ENCODE results near the gene GRK3. TPM values are rescaled to one million over a fixed set of nuclear protein-coding genes. Genes with fewer than 3 reads are reported as not detected.
A peak's percentile ranks its signal among the peaks of the same experiment; 100 is the strongest.

Gene GRK3
- total RNA-seq, 3 donors from 2014 or later (not counting 1 experiment from before 2014, with no cell fraction given), result 2.2 to 7.2 (median 3.8) TPM

- H3K4me1 ChIP-seq (ENCODE audit: control insufficient read depth, insufficient read depth, low read length), result peaks cover 16% of the 10 kb centered on the region
- no peak for TF ChIP-seq CTCF (IDR thresholded peaks at IDR 0.05)
- intact Hi-C loops (cut with micrococcal nuclease), result loop anchor here (5.0 kb wide), 1 partner anchor 147 kb away; no protein-coding TSS in a partner anchor
- peak overlapping the region; percentile 43 for H3K4me3 ChIP-seq (ENCODE audit: low read length)
- H3K27me3 Mint-ChIP-seq (ENCODE audit: low read depth in 2 of 2), result peaks cover 26 to 33% of the 10 kb centered on the region in 2 donors
- 2% methylated on average over 19 of the region's 21 CpGs for WGBS (ENCODE audit: insufficient coverage)
- ATAC-seq (peak; percentile 11 to 37 (median 18)), DNase-seq (peak in 1 of 2 donors; percentile 47)
- H3K4me1 Mint-ChIP-seq, result peaks cover 19 to 27% of the 10 kb centered on the region in 2 donors
- no peaks in the 10 kb centered on the region for H3K27me3 ChIP-seq (ENCODE audit: control insufficient read depth, insufficient read depth, low read length)
- H3K27ac ChIP-seq (ENCODE audit: low read length), result peak overlapping the region; percentile 78
- no peaks in the 10 kb centered on the region for H3K36me3 Mint-ChIP-seq
- H3K36me3 ChIP-seq (ENCODE audit: control insufficient read depth, insufficient read depth, low read length), result no peaks in the 10 kb centered on the region
- no peaks in the 10 kb centered on the region for H3K9me3 Mint-ChIP-seq
- H3K4me3 Mint-ChIP-seq, result peak overlapping the region; percentile 82
- H3K9me3 ChIP-seq (ENCODE audit: control insufficient read depth, insufficient read depth, low read length), result no peaks in the 10 kb centered on the region
- H3K27ac Mint-ChIP-seq, result peak overlapping the region in 1 of 2 donors; percentile 33
These were observed 635 bp upstream of the GRK3 start for GRCh38 chr22:25563761-25564319.

GRCh38 chr22:25564979-25565677 is 653 bp downstream of the GRK3 start:
- H3K27me3 ChIP-seq (ENCODE audit: control insufficient read depth, insufficient read depth, low read length), result no peaks in the 10 kb centered on the region
- H3K27ac ChIP-seq (ENCODE audit: low read length), result no peak overlapping the region
- H3K4me1 Mint-ChIP-seq, result peaks cover 19 to 27% of the 10 kb centered on the region in 2 donors
- H3K36me3 Mint-ChIP-seq, result no peaks in the 10 kb centered on the region
- DNase-seq, result peak in 1 of 2 donors; percentile 10
- no peaks in the 10 kb centered on the region for H3K36me3 ChIP-seq (ENCODE audit: control insufficient read depth, insufficient read depth, low read length)
- intact Hi-C loops (cut with micrococcal nuclease), result loop anchor here (5.0 kb wide), 1 partner anchor 148 kb away; no protein-coding TSS in a partner anchor
- H3K27ac Mint-ChIP-seq, result peak overlapping the region in 1 of 2 donors; percentile 74
- no peaks in the 10 kb centered on the region for H3K9me3 Mint-ChIP-seq
- under 1% methylated on average over 61 of the region's 61 CpGs for WGBS (ENCODE audit: insufficient coverage)
- peaks cover 16% of the 10 kb centered on the region for H3K4me1 ChIP-seq (ENCODE audit: control insufficient read depth, insufficient read depth, low read length)
- peak in 2 of 3 donors; percentile 16 to 31 for ATAC-seq
- peaks cover 30 to 33% of the 10 kb centered on the region in 2 donors for H3K27me3 Mint-ChIP-seq (ENCODE audit: low read depth in 2 of 2)
- peak overlapping the region; percentile 91 for H3K4me3 Mint-ChIP-seq
- H3K4me3 ChIP-seq (ENCODE audit: low read length), result peak overlapping the region; percentile 54
- TF ChIP-seq CTCF (IDR thresholded peaks at IDR 0.05), result no peak
- H3K9me3 ChIP-seq (ENCODE audit: control insufficient read depth, insufficient read depth, low read length), result no peaks in the 10 kb centered on the region

- peak overlapping the region; percentile 54 for H3K4me3 ChIP-seq (ENCODE audit: low read length)
- TF ChIP-seq CTCF (IDR thresholded peaks at IDR 0.05), result no peak
- H3K4me1 Mint-ChIP-seq, result peaks cover 19 to 27% of the 10 kb centered on the region in 2 donors
- H3K27me3 ChIP-seq (ENCODE audit: control insufficient read depth, insufficient read depth, low read length), result no peaks in the 10 kb centered on the region
- DNase-seq (no peak), ATAC-seq (no peak)
- H3K27me3 Mint-ChIP-seq (ENCODE audit: low read depth in 2 of 2), result peaks cover 27 to 43% of the 10 kb centered on the region in 2 donors
- peak overlapping the region; percentile 91 for H3K4me3 Mint-ChIP-seq
- H3K9me3 ChIP-seq (ENCODE audit: control insufficient read depth, insufficient read depth, low read length), result no peaks in the 10 kb centered on the region
- no peak overlapping the region for H3K27ac ChIP-seq (ENCODE audit: low read length)
- peaks cover 16% of the 10 kb centered on the region for H3K4me1 ChIP-seq (ENCODE audit: control insufficient read depth, insufficient read depth, low read length)
- intact Hi-C loops (cut with micrococcal nuclease), result no loop called here
- WGBS (ENCODE audit: insufficient coverage), result 73% methylated on average over 3 of the region's 5 CpGs
- no peak overlapping the region for H3K27ac Mint-ChIP-seq
- no peaks in the 10 kb centered on the region for H3K36me3 ChIP-seq (ENCODE audit: control insufficient read depth, insufficient read depth, low read length)
- no peaks in the 10 kb centered on the region for H3K9me3 Mint-ChIP-seq
- H3K36me3 Mint-ChIP-seq, result no peaks in the 10 kb centered on the region
These were observed 1.9 kb downstream of the GRK3 start for GRCh38 chr22:25566186-25566897.
